Measurements from ENCODE around the gene DNAL4. TPM values are rescaled to one million over a fixed set of nuclear protein-coding genes. Genes with fewer than 3 reads are reported as not detected.
A peak's percentile ranks its signal among the peaks of the same experiment; 100 is the strongest.

DNAL4 gene
- polyA plus RNA-seq: 10 to 100 TPM in 2 of 4 donors, 1 to 10 TPM in 2; 9.2 to 17.4 (median 12.8) TPM
- long read RNA-seq, donor 1, transcript DNAL4-201 (4 exons, 1,504 nt): major isoform, 9 of 9 reads
- long read RNA-seq, donor 1, partial matches to known transcripts: 0 of 9 reads
- long read RNA-seq, donor 1, other reads (novel, unspliced or antisense): 0 of 9 reads
- long read RNA-seq, donor 2, partial matches to known transcripts: 0 of 3 reads
- long read RNA-seq, donor 2, other reads (novel, unspliced or antisense): 0 of 3 reads
- long read RNA-seq, donor 3: 0 reads
- long read RNA-seq, donor 4: 0 reads
- long read RNA-seq, donor 5, partial matches to known transcripts: 0 of 1 reads
- long read RNA-seq, donor 5, other reads (novel, unspliced or antisense): 0 of 1 reads
- long read RNA-seq, donor 6, partial matches to known transcripts: 0 of 4 reads
- long read RNA-seq, donor 6, other reads (novel, unspliced or antisense): 0 of 4 reads
- long read RNA-seq, donor 7, transcript DNAL4-201 (4 exons, 1,504 nt): major isoform, 21 of 21 reads
- long read RNA-seq, donor 7, partial matches to known transcripts: 0 of 21 reads
- long read RNA-seq, donor 7, other reads (novel, unspliced or antisense): 0 of 21 reads
- long read RNA-seq, donor 8: 0 reads
- long read RNA-seq, donor 9, partial matches to known transcripts: 0 of 2 reads
- long read RNA-seq, donor 9, other reads (novel, unspliced or antisense): 0 of 2 reads
- long read RNA-seq, donor 10, transcript DNAL4-201 (4 exons, 1,504 nt): major isoform, 10 of 10 reads
- long read RNA-seq, donor 10, partial matches to known transcripts: 0 of 10 reads
- long read RNA-seq, donor 10, other reads (novel, unspliced or antisense): 0 of 10 reads

GRCh38 chr22:38793721-38794466 is at the start of gene DNAL4:
DNAL4 (minus strand) TSS chr22:38794143; CDS start chr22:38782731, 11,412 bp downstream.
- H3K27ac ChIP-seq (ENCODE audit: low read depth in 1 of 3, low read length in 2 of 3): peak within 1 kb of the TSS; percentile 27 to 77 (median 61)
- H3K27me3 ChIP-seq (ENCODE audit: control insufficient read depth in 3 of 3, insufficient read depth in 3 of 3, low read length in 3 of 3): peaks cover 0 to 11% (median 2%) of the 10 kb centered on the region in 3 donors
- H3K4me1 ChIP-seq (ENCODE audit: control insufficient read depth in 3 of 3, insufficient read depth in 2 of 3, low read depth in 1 of 3, low read length in 2 of 3): peaks cover 0 to 10% (median 3%) of the 10 kb centered on the region in 3 donors
- DNase-seq: peak; percentile 98 to 99
- peaks cover 0 to 13% (median 0%) of the 10 kb centered on the region in 3 donors for H3K36me3 ChIP-seq (ENCODE audit: control insufficient read depth in 3 of 3, insufficient read depth in 2 of 3, low read depth in 1 of 3, low read length in 3 of 3)
- 1% methylated on average over 37 to 47 of the region's 47 CpGs for WGBS, 3 donors
- H3K4me3 ChIP-seq (ENCODE audit: low read depth in 1 of 3, low read length in 3 of 3): peak within 1 kb of the TSS; percentile 69 to 90 (median 70)
- FAIRE-seq: peak; percentile 26
- no peaks in the 10 kb centered on the region for H3K9me3 ChIP-seq (ENCODE audit: control insufficient read depth in 2 of 2, insufficient read depth in 1 of 2, low read depth in 1 of 2, low read length in 1 of 2)

- Histone ChIP-seq H3K4me3 (ENCODE audit: low read depth in 1 of 3, low read length in 3 of 3) (peak overlapping the region; percentile 7 to 49 (median 38)), H3K27me3 (ENCODE audit: control insufficient read depth in 3 of 3, insufficient read depth in 3 of 3, low read length in 3 of 3) (peaks cover 0 to 13% (median 12%) of the 10 kb centered on the region in 3 donors), H3K27ac (ENCODE audit: low read depth in 1 of 3, low read length in 2 of 3) (no peak overlapping the region), H3K36me3 (ENCODE audit: control insufficient read depth in 3 of 3, insufficient read depth in 2 of 3, low read depth in 1 of 3, low read length in 3 of 3) (peaks cover 0 to 2% (median 0%) of the 10 kb centered on the region in 3 donors), H3K4me1 (ENCODE audit: control insufficient read depth in 3 of 3, insufficient read depth in 2 of 3, low read depth in 1 of 3, low read length in 2 of 3) (peaks cover 0 to 15% (median 0%) of the 10 kb centered on the region in 3 donors), H3K9me3 (ENCODE audit: control insufficient read depth in 2 of 2, insufficient read depth in 1 of 2, low read depth in 1 of 2, low read length in 1 of 2) (no peaks in the 10 kb centered on the region)
- DNase-seq (peak; percentile 16 to 91), FAIRE-seq (no peak)
- 0 to 3% (median 1%) methylated on average over 43 to 68 of the region's 68 CpGs for WGBS, 3 donors
These were observed 49.3 kb upstream of the DNAL4 start for GRCh38 chr22:38843201-38843656.

GRCh38 chr22:38842512-38843200 is 48.7 kb upstream of the DNAL4 start:
- WGBS, 3 donors: 17 to 22% (median 18%) methylated on average over 29 to 34 of the region's 34 CpGs
- no peak for DNase-seq
- peaks cover 0 to 15% (median 0%) of the 10 kb centered on the region in 3 donors for H3K4me1 ChIP-seq (ENCODE audit: control insufficient read depth in 3 of 3, insufficient read depth in 2 of 3, low read depth in 1 of 3, low read length in 2 of 3)
- FAIRE-seq: no peak
- no peaks in the 10 kb centered on the region for H3K9me3 ChIP-seq (ENCODE audit: control insufficient read depth in 2 of 2, insufficient read depth in 1 of 2, low read depth in 1 of 2, low read length in 1 of 2)
- peaks cover 0 to 13% (median 12%) of the 10 kb centered on the region in 3 donors for H3K27me3 ChIP-seq (ENCODE audit: control insufficient read depth in 3 of 3, insufficient read depth in 3 of 3, low read length in 3 of 3)
- no peak overlapping the region for H3K27ac ChIP-seq (ENCODE audit: low read depth in 1 of 3, low read length in 2 of 3)
- peaks cover 0 to 2% (median 0%) of the 10 kb centered on the region in 3 donors for H3K36me3 ChIP-seq (ENCODE audit: control insufficient read depth in 3 of 3, insufficient read depth in 2 of 3, low read depth in 1 of 3, low read length in 3 of 3)
- H3K4me3 ChIP-seq (ENCODE audit: low read depth in 1 of 3, low read length in 3 of 3): peak overlapping the region in 2 of 3 donors; percentile 38 to 49

- DNase-seq: no peak
- no peak for FAIRE-seq
- WGBS, 3 donors: 58 to 80% (median 69%) methylated on average over 5 of the region's 5 CpGs
- Histone ChIP-seq H3K36me3 (ENCODE audit: control insufficient read depth in 3 of 3, insufficient read depth in 2 of 3, low read depth in 1 of 3, low read length in 3 of 3) (peaks cover 0 to 2% (median 0%) of the 10 kb centered on the region in 3 donors), H3K27me3 (ENCODE audit: control insufficient read depth in 3 of 3, insufficient read depth in 3 of 3, low read length in 3 of 3) (peaks cover 0 to 12% (median 10%) of the 10 kb centered on the region in 3 donors), H3K9me3 (ENCODE audit: control insufficient read depth in 2 of 2, insufficient read depth in 1 of 2, low read depth in 1 of 2, low read length in 1 of 2) (no peaks in the 10 kb centered on the region), H3K4me1 (ENCODE audit: control insufficient read depth in 3 of 3, insufficient read depth in 2 of 3, low read depth in 1 of 3, low read length in 2 of 3) (peaks cover 0 to 15% (median 0%) of the 10 kb centered on the region in 3 donors), H3K27ac (ENCODE audit: low read depth in 1 of 3, low read length in 2 of 3) (no peak overlapping the region), H3K4me3 (ENCODE audit: low read depth in 1 of 3, low read length in 3 of 3) (no peak overlapping the region)
These were observed 47.7 kb upstream of the DNAL4 start for GRCh38 chr22:38841635-38842034.

GRCh38 chr22:38841211-38841610 is 47.3 kb upstream of the DNAL4 start:
- FAIRE-seq (no peak), DNase-seq (no peak)
- Histone ChIP-seq H3K27me3 (ENCODE audit: control insufficient read depth in 3 of 3, insufficient read depth in 3 of 3, low read length in 3 of 3) (peaks cover 0 to 12% (median 9%) of the 10 kb centered on the region in 3 donors), H3K4me1 (ENCODE audit: control insufficient read depth in 3 of 3, insufficient read depth in 2 of 3, low read depth in 1 of 3, low read length in 2 of 3) (peaks cover 0 to 15% (median 0%) of the 10 kb centered on the region in 3 donors), H3K9me3 (ENCODE audit: control insufficient read depth in 2 of 2, insufficient read depth in 1 of 2, low read depth in 1 of 2, low read length in 1 of 2) (no peaks in the 10 kb centered on the region), H3K4me3 (ENCODE audit: low read depth in 1 of 3, low read length in 3 of 3) (no peak overlapping the region), H3K27ac (ENCODE audit: low read depth in 1 of 3, low read length in 2 of 3) (no peak overlapping the region), H3K36me3 (ENCODE audit: control insufficient read depth in 3 of 3, insufficient read depth in 2 of 3, low read depth in 1 of 3, low read length in 3 of 3) (peaks cover 0 to 2% (median 0%) of the 10 kb centered on the region in 3 donors)
- WGBS, 3 donors: 5 to 37% (median 24%) methylated on average over 6 to 7 of the region's 7 CpGs

GRCh38 chr22:38840129-38840528 is 46.2 kb upstream of the DNAL4 start:
- Histone ChIP-seq H3K4me1 (ENCODE audit: control insufficient read depth in 3 of 3, insufficient read depth in 2 of 3, low read depth in 1 of 3, low read length in 2 of 3) (peaks cover 0 to 15% (median 0%) of the 10 kb centered on the region in 3 donors), H3K27me3 (ENCODE audit: control insufficient read depth in 3 of 3, insufficient read depth in 3 of 3, low read length in 3 of 3) (peaks cover 0 to 12% (median 9%) of the 10 kb centered on the region in 3 donors), H3K27ac (ENCODE audit: low read depth in 1 of 3, low read length in 2 of 3) (no peak overlapping the region), H3K9me3 (ENCODE audit: control insufficient read depth in 2 of 2, insufficient read depth in 1 of 2, low read depth in 1 of 2, low read length in 1 of 2) (no peaks in the 10 kb centered on the region), H3K4me3 (ENCODE audit: low read depth in 1 of 3, low read length in 3 of 3) (no peak overlapping the region), H3K36me3 (ENCODE audit: control insufficient read depth in 3 of 3, insufficient read depth in 2 of 3, low read depth in 1 of 3, low read length in 3 of 3) (peaks cover 0 to 2% (median 0%) of the 10 kb centered on the region in 3 donors)
- FAIRE-seq (no peak), DNase-seq (no peak)
- 80 to 95% (median 84%) methylated on average over 3 of the region's 3 CpGs for WGBS, 3 donors

GRCh38 chr22:38839686-38840085 is 45.7 kb upstream of the DNAL4 start:
- no peak for DNase-seq
- 87 to 91% (median 89%) methylated on average over 1 of the region's 1 CpG for WGBS, 3 donors
- Histone ChIP-seq H3K27ac (ENCODE audit: low read depth in 1 of 3, low read length in 2 of 3) (no peak overlapping the region), H3K27me3 (ENCODE audit: control insufficient read depth in 3 of 3, insufficient read depth in 3 of 3, low read length in 3 of 3) (peaks cover 0 to 12% (median 6%) of the 10 kb centered on the region in 3 donors), H3K9me3 (ENCODE audit: control insufficient read depth in 2 of 2, insufficient read depth in 1 of 2, low read depth in 1 of 2, low read length in 1 of 2) (no peaks in the 10 kb centered on the region), H3K4me3 (ENCODE audit: low read depth in 1 of 3, low read length in 3 of 3) (no peak overlapping the region), H3K4me1 (ENCODE audit: control insufficient read depth in 3 of 3, insufficient read depth in 2 of 3, low read depth in 1 of 3, low read length in 2 of 3) (peaks cover 0 to 15% (median 0%) of the 10 kb centered on the region in 3 donors), H3K36me3 (ENCODE audit: control insufficient read depth in 3 of 3, insufficient read depth in 2 of 3, low read depth in 1 of 3, low read length in 3 of 3) (peaks cover 0 to 2% (median 0%) of the 10 kb centered on the region in 3 donors)
- no peak for FAIRE-seq

All from small intestine (tissue), 16 donors.